Erythroblast (primary cell): Measurements from ENCODE around the gene STAT1.

Experiments
- GATA1 ChIP-seq: IDR thresholded peaks from 2 replicates; pipeline ENCODE4 v1.6.1; 2011; ENCODE audit warnings: low read depth, mild to moderate bottlenecking, control low read depth, low read length, moderate library complexity
- POLR2A ChIP-seq: IDR thresholded peaks from 2 replicates; pipeline ENCODE4 v1.6.1; 2011; ENCODE audit warnings: mild to moderate bottlenecking, low read length

- TF ChIP-seq POLR2A (no peak), GATA1 (no peak)
Measured at GRCh38 chr2:191013682-191013931, 364 bp downstream of the STAT1 start.
